ENCODE measurements around the gene TPCN1. TPM values are rescaled to one million over a fixed set of nuclear protein-coding genes. Genes with fewer than 3 reads are reported as not detected.

TPCN1 gene
- total and polyA plus RNA-seq, 2 donors (not counting 1 experiment from before 2014, with no cell fraction given), result 17.2 to 17.8 TPM

GRCh38 chr12:113333418-113333750 is 112.1 kb downstream of the TPCN1 start:
- peak overlapping the region in 1 of 4 experiments; percentile 20 for H3K4me3 ChIP-seq (replicated peaks in 1 of 4; ENCODE audit: control extremely low read depth in 1 of 4, insufficient read depth in 1 of 4, low read depth in 3 of 4, low read length in 4 of 4)
- H4K20me1 ChIP-seq (ENCODE audit: control insufficient read depth, extremely low read depth, insufficient read depth, low read length), result no peaks in the 10 kb centered on the region
- H2AFZ ChIP-seq (ENCODE audit: low read length), result no peak overlapping the region
- H3K27ac ChIP-seq (ENCODE audit: insufficient read depth, low read length), result no peak overlapping the region
- H3K9ac ChIP-seq (ENCODE audit: insufficient read depth, low read length), result no peak overlapping the region
- H3K27me3 ChIP-seq (ENCODE audit: control insufficient read depth, insufficient read depth, low read length), result no peaks in the 10 kb centered on the region
- TF ChIP-seq EZH2 (IDR thresholded peaks at IDR 0.05; ENCODE audit: low read length, missing control alignments), result no peak
- no peak for TF ChIP-seq CTCF (conservative IDR thresholded peaks at IDR 0.05 in 1 of 2, IDR thresholded peaks at IDR 0.05 in 1 of 2; ENCODE audit: low read depth in 1 of 2, low read length in 2 of 2)
- H3K36me3 ChIP-seq (ENCODE audit: control insufficient read depth, insufficient read depth, low read length), result peaks cover 4% of the 10 kb centered on the region
- no peaks in the 10 kb centered on the region for H3K4me1 ChIP-seq (ENCODE audit: control insufficient read depth, extremely low read depth, insufficient read depth, low read length)
- H3K4me2 ChIP-seq (ENCODE audit: extremely low read depth, insufficient read depth, low read length), result no peak overlapping the region
- H3K9me3 ChIP-seq (ENCODE audit: control insufficient read depth, insufficient read depth, low read depth, low read length), result no peaks in the 10 kb centered on the region
- DNase-seq (ENCODE audit: low read depth in 2 of 2), result no peak
- no peaks in the 10 kb centered on the region for H3K79me2 ChIP-seq (ENCODE audit: control insufficient read depth, insufficient read depth, low read length)

GRCh38 chr12:113333877-113334785 is 112.9 kb downstream of the TPCN1 start:
- Histone ChIP-seq H3K36me3 (ENCODE audit: control insufficient read depth, insufficient read depth, low read length) (peaks cover 4% of the 10 kb centered on the region), H3K4me2 (ENCODE audit: extremely low read depth, insufficient read depth, low read length) (peak overlapping the region; percentile 79), H4K20me1 (ENCODE audit: control insufficient read depth, extremely low read depth, insufficient read depth, low read length) (no peaks in the 10 kb centered on the region), H3K27ac (ENCODE audit: insufficient read depth, low read length) (peak overlapping the region; percentile 46), H3K27me3 (ENCODE audit: control insufficient read depth, insufficient read depth, low read length) (no peaks in the 10 kb centered on the region), H2AFZ (ENCODE audit: low read length) (peak overlapping the region; percentile 15), H3K9me3 (ENCODE audit: control insufficient read depth, insufficient read depth, low read depth, low read length) (no peaks in the 10 kb centered on the region), H3K4me3 (replicated peaks in 1 of 4; ENCODE audit: control extremely low read depth in 1 of 4, insufficient read depth in 1 of 4, low read depth in 3 of 4, low read length in 4 of 4) (peak overlapping the region; percentile 53 to 71 (median 62)), H3K9ac (ENCODE audit: insufficient read depth, low read length) (peak overlapping the region; percentile 64), H3K79me2 (ENCODE audit: control insufficient read depth, insufficient read depth, low read length) (no peaks in the 10 kb centered on the region), H3K4me1 (ENCODE audit: control insufficient read depth, extremely low read depth, insufficient read depth, low read length) (no peaks in the 10 kb centered on the region)
- TF ChIP-seq EZH2 (IDR thresholded peaks at IDR 0.05; ENCODE audit: low read length, missing control alignments), result no peak
- no peak for TF ChIP-seq CTCF (conservative IDR thresholded peaks at IDR 0.05 in 1 of 2, IDR thresholded peaks at IDR 0.05 in 1 of 2; ENCODE audit: low read depth in 1 of 2, low read length in 2 of 2)
- DNase-seq (ENCODE audit: low read depth in 2 of 2), result no peak

GRCh38 chr12:113334786-113335539 is 113.7 kb downstream of the TPCN1 start, which contains the start of gene SLC8B1:
Gene SLC8B1 (minus strand): TSS chr12:113335109. CDS start chr12:113332878, 2,231 bp downstream.
- Histone ChIP-seq H3K4me2 (ENCODE audit: extremely low read depth, insufficient read depth, low read length) (peak within 1 kb of the TSS; percentile 79), H2AFZ (ENCODE audit: low read length) (peak within 1 kb of the TSS; percentile 67), H3K4me1 (ENCODE audit: control insufficient read depth, extremely low read depth, insufficient read depth, low read length) (no peaks in the 10 kb centered on the region), H4K20me1 (ENCODE audit: control insufficient read depth, extremely low read depth, insufficient read depth, low read length) (no peaks in the 10 kb centered on the region), H3K9me3 (ENCODE audit: control insufficient read depth, insufficient read depth, low read depth, low read length) (no peaks in the 10 kb centered on the region), H3K9ac (ENCODE audit: insufficient read depth, low read length) (peak within 1 kb of the TSS; percentile 64), H3K36me3 (ENCODE audit: control insufficient read depth, insufficient read depth, low read length) (peaks cover 4% of the 10 kb centered on the region), H3K79me2 (ENCODE audit: control insufficient read depth, insufficient read depth, low read length) (no peaks in the 10 kb centered on the region), H3K4me3 (replicated peaks in 1 of 4; ENCODE audit: control extremely low read depth in 1 of 4, insufficient read depth in 1 of 4, low read depth in 3 of 4, low read length in 4 of 4) (peak within 1 kb of the TSS; percentile 53 to 71 (median 62)), H3K27me3 (ENCODE audit: control insufficient read depth, insufficient read depth, low read length) (no peaks in the 10 kb centered on the region), H3K27ac (ENCODE audit: insufficient read depth, low read length) (peak within 1 kb of the TSS; percentile 46)
- peak; percentile 67 to 68 for DNase-seq (ENCODE audit: low read depth in 2 of 2)
- TF ChIP-seq EZH2 (IDR thresholded peaks at IDR 0.05; ENCODE audit: low read length, missing control alignments) (no peak), CTCF (conservative IDR thresholded peaks at IDR 0.05 in 1 of 2, IDR thresholded peaks at IDR 0.05 in 1 of 2; ENCODE audit: low read depth in 1 of 2, low read length in 2 of 2) (no peak)
